ENCODE measurements around the gene SLC16A9. TPM values are rescaled to one million over a fixed set of nuclear protein-coding genes. Genes with fewer than 3 reads are reported as not detected.

SLC16A9 gene
- polyA plus RNA-seq, 1 experiment: 0.05 TPM

- Histone ChIP-seq H3K27me3 (ENCODE audit: control insufficient read depth, insufficient read depth, low read length) (peaks cover 12% of the 10 kb centered on the region), H3K36me3 (ENCODE audit: control insufficient read depth, insufficient read depth, low read length) (no peaks in the 10 kb centered on the region), H3K4me3 (ENCODE audit: low read depth, low read length) (no peak overlapping the region)
- DNase-seq (ENCODE audit: low read depth): no peak
- no peak for TF ChIP-seq CTCF (IDR thresholded peaks at IDR 0.05; ENCODE audit: insufficient read depth, low read depth, low read length)
- CTCF ChIA-PET: interaction anchor here (0.6 kb wide), 1 partner anchor 11 kb away, joined by 4 read pairs; no protein-coding TSS in a partner anchor
- POLR2A ChIA-PET: no interaction called here
These were observed 2.3 kb upstream of the SLC16A9 start for GRCh38 chr10:59711871-59712494.

GRCh38 chr10:59708816-59709394 is 745 bp downstream of the SLC16A9 start:
- no peak for TF ChIP-seq CTCF (IDR thresholded peaks at IDR 0.05; ENCODE audit: insufficient read depth, low read depth, low read length)
- Histone ChIP-seq H3K36me3 (ENCODE audit: control insufficient read depth, insufficient read depth, low read length) (no peaks in the 10 kb centered on the region), H3K4me3 (ENCODE audit: low read depth, low read length) (peak overlapping the region; percentile 38), H3K27me3 (ENCODE audit: control insufficient read depth, insufficient read depth, low read length) (peaks cover 12% of the 10 kb centered on the region)
- CTCF ChIA-PET: interaction anchor here (0.6 to 1.4 kb wide), 2 partner anchors 9 to 18 kb away, joined by 3 to 5 read pairs; no protein-coding TSS in a partner anchor
- POLR2A ChIA-PET: no interaction called here
- DNase-seq (ENCODE audit: low read depth): no peak

- Histone ChIP-seq H3K27me3 (ENCODE audit: control insufficient read depth, insufficient read depth, low read length) (peaks cover 12% of the 10 kb centered on the region), H3K4me3 (ENCODE audit: low read depth, low read length) (no peak overlapping the region), H3K36me3 (ENCODE audit: control insufficient read depth, insufficient read depth, low read length) (no peaks in the 10 kb centered on the region)
- CTCF ChIA-PET: interaction anchor here (0.6 kb wide), 1 partner anchor 276 kb away, joined by 4 read pairs; no protein-coding TSS in a partner anchor
- POLR2A ChIA-PET: no interaction called here
- TF ChIP-seq CTCF (IDR thresholded peaks at IDR 0.05; ENCODE audit: insufficient read depth, low read depth, low read length): no peak
- DNase-seq (ENCODE audit: low read depth): no peak
These were observed 2.5 kb downstream of the SLC16A9 start for GRCh38 chr10:59706851-59707797.

- Histone ChIP-seq H3K27me3 (ENCODE audit: control insufficient read depth, insufficient read depth, low read length) (peaks cover 12% of the 10 kb centered on the region), H3K4me3 (ENCODE audit: low read depth, low read length) (no peak overlapping the region), H3K36me3 (ENCODE audit: control insufficient read depth, insufficient read depth, low read length) (no peaks in the 10 kb centered on the region)
- no peak for TF ChIP-seq CTCF (IDR thresholded peaks at IDR 0.05; ENCODE audit: insufficient read depth, low read depth, low read length)
- ChIA-PET POLR2A (no interaction called here), CTCF (no interaction called here)
- no peak for DNase-seq (ENCODE audit: low read depth)
These were observed 3.7 kb downstream of the SLC16A9 start for GRCh38 chr10:59705931-59706330.

GRCh38 chr10:59704630-59705029 is 5.0 kb downstream of the SLC16A9 start:
- ChIA-PET POLR2A (no interaction called here), CTCF (no interaction called here)
- Histone ChIP-seq H3K27me3 (ENCODE audit: control insufficient read depth, insufficient read depth, low read length) (peaks cover 6% of the 10 kb centered on the region), H3K4me3 (ENCODE audit: low read depth, low read length) (no peak overlapping the region), H3K36me3 (ENCODE audit: control insufficient read depth, insufficient read depth, low read length) (no peaks in the 10 kb centered on the region)
- DNase-seq (ENCODE audit: low read depth): no peak
- TF ChIP-seq CTCF (IDR thresholded peaks at IDR 0.05; ENCODE audit: insufficient read depth, low read depth, low read length): no peak
